ENCODE measurements around the gene SDC1. TPM values are rescaled to one million over a fixed set of nuclear protein-coding genes. Genes with fewer than 3 reads are reported as not detected.

The SDC1 gene
- total RNA-seq, 1 experiment from 2014 or later: 22.3 TPM

DNA sequence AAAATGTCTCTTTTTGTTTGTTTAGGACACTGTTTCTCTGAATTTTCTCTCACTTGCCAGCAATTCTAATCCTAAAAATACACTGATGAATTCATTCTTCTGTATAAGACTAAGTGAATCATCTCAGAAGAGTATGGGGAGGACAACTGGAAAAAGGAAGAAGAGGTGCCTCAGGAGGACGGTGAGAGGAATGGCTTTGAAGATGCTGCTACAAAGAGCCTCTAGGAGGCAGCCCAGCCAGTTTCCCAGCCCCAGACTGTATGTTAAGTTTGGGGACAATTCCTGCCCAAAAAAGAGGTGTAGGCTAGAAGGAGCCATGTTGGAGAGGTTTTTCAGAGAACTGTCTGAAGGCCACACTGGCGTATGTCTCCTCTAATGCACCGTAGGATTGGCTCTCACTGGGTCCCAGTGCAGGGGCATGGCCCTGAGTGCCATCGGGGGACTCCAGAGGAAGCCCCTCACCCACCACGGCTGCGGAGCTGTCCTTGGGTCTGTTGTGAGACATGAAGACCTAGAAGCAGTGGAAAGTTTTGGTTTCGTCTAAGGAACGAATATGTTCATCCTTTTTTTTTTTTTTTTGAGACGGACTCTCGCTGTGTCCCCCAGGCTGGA lies 3.1 kb upstream of the SDC1 start:
- Histone ChIP-seq H3K4me2 (ENCODE audit: insufficient read depth, insufficient read length, low read length) (no peak overlapping the region), H2BK12ac (ENCODE audit: insufficient read length, low read depth, low read length) (no peak overlapping the region), H3K27ac (ENCODE audit: insufficient read length, low read depth, low read length) (no peak overlapping the region), H4K5ac (ENCODE audit: insufficient read length, low read depth, low read length) (no peak overlapping the region), H3K79me2 (ENCODE audit: insufficient read depth, low read length) (peaks cover under 1% of the 10 kb centered on the region; the same call in 1 of the 2 replicates), H2AFZ (ENCODE audit: low read length) (no peak overlapping the region), H3K23ac (ENCODE audit: insufficient read length, low read depth, low read length) (no peak overlapping the region), H3K9me3 (ENCODE audit: control insufficient read depth, low read depth, low read length) (no peaks in the 10 kb centered on the region), H3T11ph (ENCODE audit: low read length) (no peak overlapping the region), H3K23me2 (ENCODE audit: insufficient read length, low read depth, low read length, poor library complexity, severe bottlenecking) (peaks cover 5% of the 10 kb centered on the region), H2AK5ac (ENCODE audit: insufficient read length, low read length) (no peak overlapping the region), H3K56ac (ENCODE audit: insufficient read length, low read depth, low read length) (no peak overlapping the region), H2BK5ac (ENCODE audit: insufficient read length, low read length) (no peak overlapping the region), H4K20me1 (ENCODE audit: control insufficient read depth, insufficient read depth, insufficient read length) (no peaks in the 10 kb centered on the region), H4K8ac (replicated peaks; ENCODE audit: insufficient read length, low read depth, low read length) (no peak overlapping the region), H3K79me1 (ENCODE audit: insufficient read depth, low read depth, low read length, poor library complexity, severe bottlenecking) (no peaks in the 10 kb centered on the region), H3K27me3 (ENCODE audit: insufficient read depth, low read length) (no peaks in the 10 kb centered on the region), H2BK120ac (ENCODE audit: low read depth, low read length, poor library complexity, severe bottlenecking) (no peak overlapping the region), H3K14ac (ENCODE audit: insufficient read depth, low read length) (no peak overlapping the region), H3K9ac (ENCODE audit: extremely low read depth, insufficient read length, low read length) (no peak overlapping the region), H3K18ac (ENCODE audit: insufficient read length, low read depth, low read length) (no peak overlapping the region), H2BK20ac (ENCODE audit: low read depth, low read length, poor library complexity, severe bottlenecking) (no peak overlapping the region), H3K4ac (ENCODE audit: low read depth, low read length) (no peak overlapping the region), H2BK15ac (ENCODE audit: low read depth, low read length) (no peak overlapping the region), H3K4me1 (ENCODE audit: insufficient read depth, low read length) (peaks cover 2% of the 10 kb centered on the region; the same call in 1 of the 2 replicates), H4K91ac (ENCODE audit: insufficient read length, low read depth, low read length) (no peak overlapping the region)
- Mint-ChIP-seq H3K36me3 (ENCODE audit: insufficient read depth in 1 of 3, low read depth in 3 of 3) (no peaks in the 10 kb centered on the region), H3K9me3 (peaks cover 0 to 4% of the 10 kb centered on the region in 2 experiments; a peak in 2 of 5 replicates), H3K4me3 (no peak overlapping the region; a peak in 1 of 5 replicates), H3K4me1 (peaks cover 24 to 30% of the 10 kb centered on the region in 2 experiments), H3K27me3 (ENCODE audit: low read depth) (peaks cover 27% of the 10 kb centered on the region), H3K27ac (no peak overlapping the region)
- peak; percentile 21 for DNase-seq
- TF ChIP-seq, protein P1, sequence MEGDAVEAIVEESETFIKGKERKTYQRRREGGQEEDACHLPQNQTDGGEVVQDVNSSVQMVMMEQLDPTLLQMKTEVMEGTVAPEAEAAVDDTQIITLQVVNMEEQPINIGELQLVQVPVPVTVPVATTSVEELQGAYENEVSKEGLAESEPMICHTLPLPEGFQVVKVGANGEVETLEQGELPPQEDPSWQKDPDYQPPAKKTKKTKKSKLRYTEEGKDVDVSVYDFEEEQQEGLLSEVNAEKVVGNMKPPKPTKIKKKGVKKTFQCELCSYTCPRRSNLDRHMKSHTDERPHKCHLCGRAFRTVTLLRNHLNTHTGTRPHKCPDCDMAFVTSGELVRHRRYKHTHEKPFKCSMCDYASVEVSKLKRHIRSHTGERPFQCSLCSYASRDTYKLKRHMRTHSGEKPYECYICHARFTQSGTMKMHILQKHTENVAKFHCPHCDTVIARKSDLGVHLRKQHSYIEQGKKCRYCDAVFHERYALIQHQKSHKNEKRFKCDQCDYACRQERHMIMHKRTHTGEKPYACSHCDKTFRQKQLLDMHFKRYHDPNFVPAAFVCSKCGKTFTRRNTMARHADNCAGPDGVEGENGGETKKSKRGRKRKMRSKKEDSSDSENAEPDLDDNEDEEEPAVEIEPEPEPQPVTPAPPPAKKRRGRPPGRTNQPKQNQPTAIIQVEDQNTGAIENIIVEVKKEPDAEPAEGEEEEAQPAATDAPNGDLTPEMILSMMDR (conservative IDR thresholded peaks at IDR 0.05): peak; percentile 35; the same call in 2 of the 3 replicates
- WGBS (ENCODE audit: extremely low coverage, insufficient read length, low lambda C conversion rate): no CpG with 5 or more reads among the region's 10 CpGs
